Hematopoietic multipotent progenitor cell treated with erythropoietin and hydrocortisone succinate and interleukin-3 and kit ligand, for 17 days (in vitro differentiated cells): ENCODE measurements around the gene REEP1.

ENCODE experiments used
- DNase-seq: peaks from one replicate; pipeline ENCODE4 v3.0.0-alpha.2; 2015; ENCODE audit warnings: low spot score

Gene REEP1

DNA sequence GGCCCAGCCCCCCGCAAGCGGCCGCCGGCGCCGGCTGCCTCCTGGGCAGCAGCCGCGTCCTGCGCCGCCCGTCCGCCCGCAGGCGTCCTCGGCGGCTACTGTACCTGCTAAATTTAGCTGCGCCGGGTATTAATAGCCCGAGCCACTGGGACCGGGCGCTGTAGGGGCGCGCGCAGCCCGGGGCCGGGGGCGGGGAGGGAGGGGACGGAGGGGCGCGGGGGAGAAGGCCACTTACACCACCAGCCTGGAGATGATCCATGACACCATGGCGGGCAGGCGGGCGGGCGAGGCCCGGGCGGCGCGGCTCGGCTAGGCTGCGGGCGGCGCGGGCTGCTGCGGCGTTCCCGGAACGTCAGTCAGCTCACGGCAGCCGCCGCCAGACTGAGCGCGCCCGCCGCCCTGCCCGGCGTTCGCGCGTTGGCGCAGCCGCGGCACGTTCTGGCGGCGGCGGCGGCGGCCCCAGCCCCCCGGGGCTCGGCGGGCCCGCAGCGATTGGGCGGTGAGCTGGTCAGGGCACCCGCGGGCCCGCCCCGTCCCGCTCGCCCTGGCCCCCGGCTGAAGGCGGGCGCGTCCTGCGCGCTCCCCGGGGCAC is at the start of gene REEP1:
Gene REEP1 (minus strand): TSS at position 383 of the 592 bp plus-strand sequence. CDS start 116 bp downstream, at position 267.
- no peak for DNase-seq

- no peak for DNase-seq
Measured at GRCh38 chr2:86383844-86384243, 46.4 kb upstream of the REEP1 start.

DNA sequence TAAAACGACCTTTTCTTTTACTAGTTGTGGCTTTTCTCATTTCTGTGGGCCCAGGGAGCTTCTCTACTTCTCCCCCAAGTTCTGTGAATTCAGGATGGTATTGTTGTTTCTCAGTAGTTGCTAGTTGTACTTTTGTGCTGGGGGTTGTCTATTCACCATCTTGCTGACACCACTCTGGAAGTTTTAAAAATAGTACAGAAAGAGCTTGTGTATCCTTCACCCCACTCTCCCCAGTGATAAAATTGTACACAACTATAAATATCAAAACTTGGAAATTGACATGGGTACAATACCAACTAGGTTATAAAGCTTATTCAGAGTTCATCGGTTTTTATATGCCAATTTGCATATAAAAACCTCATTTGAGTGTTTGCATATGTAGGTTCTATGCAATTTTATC is 45.3 kb upstream of the REEP1 start:
- no peak for DNase-seq

DNA sequence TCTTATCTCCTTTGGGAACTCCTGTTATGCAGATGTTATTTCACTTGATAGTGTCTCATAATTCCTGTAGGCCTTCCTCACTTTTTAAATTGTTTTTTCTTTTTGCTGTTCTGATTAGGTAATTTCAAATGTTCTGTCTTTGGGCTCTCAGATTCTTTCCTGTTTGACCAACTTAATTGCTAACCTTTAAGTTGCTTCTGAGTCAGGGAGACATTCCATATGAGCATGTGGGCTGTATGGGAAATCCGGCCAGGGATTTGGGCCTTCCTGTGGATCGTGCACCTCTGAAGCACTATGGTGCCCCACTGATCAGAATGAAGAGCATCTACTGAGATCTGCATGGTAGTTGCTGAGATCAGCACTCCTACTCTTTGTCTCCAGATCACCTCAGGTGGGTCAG is 44.7 kb upstream of the REEP1 start:
- DNase-seq: no peak

DNA sequence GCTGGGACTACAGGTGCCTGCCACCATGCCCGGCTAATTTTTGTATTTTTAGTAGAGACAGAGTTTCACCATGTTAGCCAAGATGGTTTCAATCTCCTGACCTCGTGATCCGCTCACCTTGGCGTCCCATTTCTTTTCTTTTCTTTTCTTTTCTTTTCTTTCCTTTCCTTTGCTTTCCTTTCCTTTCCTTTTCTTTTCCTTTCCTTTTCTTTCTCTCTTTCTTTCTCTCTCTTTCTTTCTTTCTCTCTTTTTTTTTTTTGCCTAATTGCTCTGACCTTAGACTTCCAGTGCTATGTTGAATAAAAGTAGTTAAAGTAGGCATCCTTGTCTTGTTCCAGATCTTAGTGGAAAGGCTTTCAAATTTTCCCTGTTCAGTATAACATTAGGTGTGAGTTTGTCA is 41.0 kb upstream of the REEP1 start:
- DNase-seq: no peak

GRCh38 chr2:86375623-86376022 is 38.2 kb upstream of the REEP1 start:
- DNase-seq: no peak

GRCh38 chr2:86372641-86373502 is 35.4 kb upstream of the REEP1 start:
- peak; percentile 25 for DNase-seq

DNA sequence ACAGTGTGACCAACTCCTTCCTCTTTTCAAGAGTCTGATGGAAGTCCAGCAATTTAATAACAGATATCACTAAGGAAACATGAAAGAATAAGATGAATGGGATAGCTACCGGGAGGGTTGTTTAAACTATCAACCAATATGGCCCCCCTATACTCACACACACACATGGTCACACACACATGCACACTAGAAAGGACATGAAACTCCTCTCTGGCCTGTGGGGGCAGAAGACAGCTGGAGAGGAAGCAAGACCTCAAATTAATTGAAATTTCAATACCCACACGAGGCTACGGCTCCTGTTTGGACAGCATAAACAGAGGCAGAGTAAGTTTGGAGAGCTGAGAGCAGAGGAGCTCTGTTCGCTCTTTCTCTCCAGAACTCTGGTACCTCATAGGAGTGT is 34.7 kb upstream of the REEP1 start:
- no peak for DNase-seq

- DNase-seq: no peak
Measured at GRCh38 chr2:86371527-86371926, 34.1 kb upstream of the REEP1 start.

- DNase-seq: no peak
Measured at GRCh38 chr2:86370579-86370978, 33.2 kb upstream of the REEP1 start.

DNA sequence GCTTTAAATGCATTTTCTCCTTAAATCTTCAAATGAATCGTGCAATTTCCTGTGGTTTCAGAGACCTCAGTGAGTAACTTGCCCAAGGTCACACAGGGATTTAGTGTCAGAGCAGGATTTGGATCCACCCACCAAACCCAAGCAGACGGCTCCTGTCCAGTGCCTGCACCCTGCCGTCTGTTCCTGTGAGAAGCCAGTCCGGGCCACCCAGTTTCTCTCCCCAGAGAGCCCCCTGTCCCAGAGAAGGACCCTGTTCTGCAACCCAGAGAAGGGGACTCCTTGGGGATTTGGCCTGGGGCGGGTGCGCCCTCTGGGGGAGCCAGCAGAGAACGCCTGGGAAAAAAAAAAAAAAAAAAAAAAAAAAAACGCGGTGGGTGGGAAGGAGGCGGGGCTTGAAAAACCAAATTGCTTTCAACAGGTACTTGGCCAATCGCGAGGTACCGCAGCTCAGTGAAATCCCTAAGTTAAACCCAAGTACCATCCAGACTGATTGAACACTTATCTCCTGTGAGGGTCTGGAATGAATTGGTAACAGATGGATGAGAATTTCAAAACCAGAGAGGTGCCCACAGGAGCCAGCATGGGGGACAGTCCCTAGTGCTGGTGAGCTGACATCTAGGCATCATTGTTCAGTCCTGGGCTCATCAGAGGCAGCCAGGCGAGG is 30.9 kb upstream of the REEP1 start:
- peak; percentile 15 for DNase-seq

DNA sequence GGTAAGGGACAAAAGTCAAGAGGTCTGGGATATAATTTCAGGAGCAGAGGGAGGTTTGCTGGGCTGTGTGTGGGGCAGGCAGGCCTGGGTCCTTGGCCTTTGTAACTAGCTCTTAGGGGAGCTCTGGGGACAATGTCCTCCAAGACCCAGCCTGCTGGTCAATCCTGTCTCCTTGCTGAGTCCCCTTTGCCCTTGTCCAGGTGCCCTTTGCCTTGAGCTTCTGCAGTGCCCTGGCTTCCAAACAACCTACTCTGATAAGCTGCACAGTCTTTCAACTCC is 30.0 kb upstream of the REEP1 start:
- no peak for DNase-seq

- no peak for DNase-seq
Measured at GRCh38 chr2:86366651-86367498, 29.4 kb upstream of the REEP1 start.

GRCh38 chr2:86364894-86365293 is 27.5 kb upstream of the REEP1 start:
- no peak for DNase-seq

- DNase-seq: no peak
Measured at GRCh38 chr2:86360776-86361175, 23.4 kb upstream of the REEP1 start.

DNA sequence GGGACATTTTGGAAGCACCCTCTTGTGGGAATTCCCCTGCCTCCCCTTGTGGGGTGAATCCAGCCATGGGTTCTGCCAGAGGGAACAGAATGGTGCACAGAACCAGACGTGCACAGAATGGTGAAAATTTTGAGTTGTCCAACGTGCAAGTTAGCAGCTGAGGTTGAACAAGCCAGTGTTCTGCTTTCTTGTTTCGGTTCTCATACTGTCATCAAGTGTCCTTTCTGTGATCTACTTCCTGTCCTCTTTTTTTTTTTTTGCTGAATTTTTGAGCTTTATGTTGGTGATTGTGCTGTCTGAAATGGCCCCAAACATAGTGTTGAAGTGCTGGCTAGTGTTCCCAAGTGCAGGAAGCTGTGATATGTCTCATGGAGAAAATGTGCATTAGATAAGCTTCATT is 21.5 kb upstream of the REEP1 start:
- no peak for DNase-seq

- no peak for DNase-seq
Measured at GRCh38 chr2:86357392-86357963, 20.1 kb upstream of the REEP1 start.

GRCh38 chr2:86352727-86353221 is 15.3 kb upstream of the REEP1 start:
- no peak for DNase-seq

GRCh38 chr2:86352137-86352726 is 14.8 kb upstream of the REEP1 start:
- DNase-seq: no peak

GRCh38 chr2:86350751-86351150 is 13.3 kb upstream of the REEP1 start:
- no peak for DNase-seq

- no peak for DNase-seq
Measured at GRCh38 chr2:86347401-86347800, 10.0 kb upstream of the REEP1 start.
